SU-DHL-6 (cell line): Measurements from ENCODE around the gene CDK3.

Experiments used
- EZH2phosphoT487 ChIP-seq: fragments of 200-600 bp; sonication (generic), shearing (Covaris generic); conservative IDR thresholded peaks from 2 replicates; pipeline ENCODE4 v1.6.1; 2018; ENCODE audit warnings: mild to moderate bottlenecking, antibody characterized with exemption, low read length, moderate library complexity, mixed read lengths
- TF ChIP-seq, protein P1 (sequence below): fragments of 200-600 bp; sonication (generic); IDR thresholded peaks from one replicate; pipeline ENCODE4 v1.5.1; 2017; ENCODE audit warnings: antibody characterized with exemption, mild to moderate bottlenecking, low read length, moderate library complexity; ENCODE audit not compliant: insufficient read depth, poor library complexity, severe bottlenecking

DNA sequence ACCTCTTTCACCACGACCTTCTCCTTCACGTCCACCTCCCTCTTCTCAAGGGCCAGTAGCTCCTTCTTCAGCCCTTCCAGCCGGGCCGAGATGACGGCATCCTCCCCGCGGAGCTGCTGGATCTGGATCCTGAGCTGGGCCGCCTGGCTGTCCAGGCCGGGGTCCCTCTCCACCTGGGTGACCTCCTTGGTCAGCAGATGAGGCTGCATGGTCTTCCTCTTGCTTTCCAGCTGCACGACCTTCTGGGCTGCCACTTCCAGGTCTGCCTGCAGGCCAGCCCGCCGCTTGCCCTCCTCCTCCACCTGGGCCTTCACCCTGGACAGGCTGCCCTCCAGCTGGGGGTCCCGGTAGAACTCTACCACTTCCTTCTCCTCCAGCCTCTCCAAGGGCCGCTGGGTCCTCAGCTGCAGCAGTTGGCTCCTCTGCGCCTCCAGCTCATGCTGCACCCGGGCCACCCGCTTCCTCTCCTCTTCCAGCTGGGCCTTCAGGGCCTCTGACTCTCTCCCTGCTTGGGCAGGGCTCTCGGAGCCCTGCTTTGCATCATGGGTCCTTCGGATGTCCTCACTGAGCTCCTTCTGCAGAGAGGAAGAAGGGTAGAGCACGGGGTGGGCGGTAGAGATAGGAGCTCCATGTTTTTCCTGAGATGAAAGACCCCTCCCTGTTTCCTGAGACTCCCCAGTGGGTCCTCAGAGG, 9.5 kb downstream of the CDK3 start:
- TF ChIP-seq, protein P1, sequence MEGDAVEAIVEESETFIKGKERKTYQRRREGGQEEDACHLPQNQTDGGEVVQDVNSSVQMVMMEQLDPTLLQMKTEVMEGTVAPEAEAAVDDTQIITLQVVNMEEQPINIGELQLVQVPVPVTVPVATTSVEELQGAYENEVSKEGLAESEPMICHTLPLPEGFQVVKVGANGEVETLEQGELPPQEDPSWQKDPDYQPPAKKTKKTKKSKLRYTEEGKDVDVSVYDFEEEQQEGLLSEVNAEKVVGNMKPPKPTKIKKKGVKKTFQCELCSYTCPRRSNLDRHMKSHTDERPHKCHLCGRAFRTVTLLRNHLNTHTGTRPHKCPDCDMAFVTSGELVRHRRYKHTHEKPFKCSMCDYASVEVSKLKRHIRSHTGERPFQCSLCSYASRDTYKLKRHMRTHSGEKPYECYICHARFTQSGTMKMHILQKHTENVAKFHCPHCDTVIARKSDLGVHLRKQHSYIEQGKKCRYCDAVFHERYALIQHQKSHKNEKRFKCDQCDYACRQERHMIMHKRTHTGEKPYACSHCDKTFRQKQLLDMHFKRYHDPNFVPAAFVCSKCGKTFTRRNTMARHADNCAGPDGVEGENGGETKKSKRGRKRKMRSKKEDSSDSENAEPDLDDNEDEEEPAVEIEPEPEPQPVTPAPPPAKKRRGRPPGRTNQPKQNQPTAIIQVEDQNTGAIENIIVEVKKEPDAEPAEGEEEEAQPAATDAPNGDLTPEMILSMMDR: no peak
- TF ChIP-seq EZH2phosphoT487: no peak
